Activated naive CD4-positive, alpha-beta T cell treated with anti-CD3 and anti-CD28 coated beads, Interleukin-2, amount 50 U/mL, for 72 hours (primary cell): ENCODE data around the gene HACD4. TPM values are rescaled to one million over a fixed set of nuclear protein-coding genes. Genes with fewer than 3 reads are reported as not detected.

Experiments used
- ATAC-seq, 2 donors: fragments of 150-1000 bp; cut with Tn5 transposase; 2 replicates each; pipeline ENCODE4 v1.10.0; 2021; ENCODE audit warnings: mild to moderate bottlenecking in 2 of 2, moderate library complexity in 2 of 2
- DNase-seq, 2 donors: peaks; one replicate each; pipeline ENCODE4 v3.0.0; 2021 to 2022; ENCODE audit warnings: low spot score in 2 of 2
- H3K27ac Mint-ChIP-seq, 2 donors: one replicate each; pipeline ENCODE4 v1.8.0; 2022; ENCODE audit warnings: mild to moderate bottlenecking in 2 of 2, mixed read lengths in 2 of 2
- H3K36me3 Mint-ChIP-seq, 2 donors: one replicate each; pipeline ENCODE4 v1.8.0; 2022; ENCODE audit warnings: mixed read lengths in 2 of 2
- H3K9me3 Mint-ChIP-seq, 2 donors: one replicate each; pipeline ENCODE4 v1.8.0; 2022; ENCODE audit warnings: mixed read lengths in 2 of 2
- total RNA-seq, 2 donors: library from RNA; stranded (reverse); gene quantifications; one replicate each; pipeline ENCODE4 v1.2.3, GENCODE V29; 2022

HACD4 gene
- total RNA-seq, 2 donors from 2014 or later, result 0.87 to 3.9 TPM

DNA sequence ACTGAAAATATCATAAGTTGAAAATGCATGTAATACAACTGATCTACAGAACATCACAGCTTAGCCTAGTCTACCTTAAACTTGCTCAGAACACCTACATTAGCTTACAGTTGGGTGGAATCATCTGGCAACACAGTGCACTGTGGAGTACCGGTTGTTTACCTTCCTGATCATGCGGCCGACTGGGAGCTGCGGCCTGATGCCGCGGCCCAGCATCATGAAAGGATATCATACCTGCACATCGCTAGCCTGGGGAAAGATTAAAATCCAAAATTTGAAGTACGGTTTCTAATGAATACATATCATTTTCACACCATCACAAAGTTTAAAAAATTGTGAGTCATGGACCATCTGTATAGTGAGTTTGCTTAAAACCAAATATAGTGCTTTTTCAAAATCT lies 1.8 kb downstream of the HACD4 start:
- DNase-seq (no peak), ATAC-seq (no peak)
- H3K27ac Mint-ChIP-seq, result no peak overlapping the region
- H3K36me3 Mint-ChIP-seq, result peaks cover 0 to 8% of the 10 kb centered on the region in 2 donors
- no peaks in the 10 kb centered on the region for H3K9me3 Mint-ChIP-seq

DNA sequence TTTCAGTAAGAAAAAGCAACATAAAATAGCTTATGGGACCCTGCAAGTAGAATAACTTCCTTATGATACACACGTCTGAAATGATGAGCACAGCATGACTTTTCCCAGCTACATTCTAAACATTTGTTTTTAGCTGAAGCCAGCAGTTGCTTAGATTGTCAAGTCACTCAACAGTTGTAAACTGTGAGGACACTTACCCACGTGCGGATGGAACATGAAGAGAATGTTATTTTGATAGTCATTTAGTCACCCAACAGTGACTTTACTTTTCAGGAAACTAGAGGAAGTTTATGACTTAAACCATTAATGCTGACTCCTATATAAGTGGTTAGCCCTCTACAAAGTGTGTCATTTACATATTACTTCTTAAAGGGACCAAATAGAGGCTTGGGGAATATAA lies 3.0 kb downstream of the HACD4 start:
- no peak overlapping the region for H3K27ac Mint-ChIP-seq
- no peaks in the 10 kb centered on the region for H3K9me3 Mint-ChIP-seq
- no peak for DNase-seq
- H3K36me3 Mint-ChIP-seq, result peaks cover 0 to 14% of the 10 kb centered on the region in 2 donors
- ATAC-seq, result no peak

DNA sequence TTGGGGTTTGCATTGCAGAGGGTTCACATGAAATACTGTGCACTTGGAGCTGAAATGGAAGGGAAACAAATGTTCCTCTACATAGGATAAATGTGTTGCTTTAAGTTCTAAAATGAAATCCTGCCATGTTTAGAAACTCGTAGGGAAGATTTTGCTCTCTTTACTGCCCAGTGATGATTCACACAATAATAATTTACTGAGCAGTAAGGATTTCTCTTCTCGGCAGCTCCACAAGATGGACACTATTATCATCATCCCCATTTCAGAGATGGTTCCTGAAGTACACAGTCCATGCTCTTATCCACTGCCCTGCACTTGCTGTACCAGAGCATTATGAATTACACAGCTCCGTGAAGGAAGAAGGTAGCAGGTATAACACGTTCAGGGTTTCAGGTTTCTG lies 4.1 kb downstream of the HACD4 start:
- no peak for ATAC-seq
- peaks cover 0 to under 1% of the 10 kb centered on the region in 2 donors for H3K9me3 Mint-ChIP-seq
- no peak overlapping the region for H3K27ac Mint-ChIP-seq
- no peak for DNase-seq
- H3K36me3 Mint-ChIP-seq, result peaks cover 0 to 16% of the 10 kb centered on the region in 2 donors

DNA sequence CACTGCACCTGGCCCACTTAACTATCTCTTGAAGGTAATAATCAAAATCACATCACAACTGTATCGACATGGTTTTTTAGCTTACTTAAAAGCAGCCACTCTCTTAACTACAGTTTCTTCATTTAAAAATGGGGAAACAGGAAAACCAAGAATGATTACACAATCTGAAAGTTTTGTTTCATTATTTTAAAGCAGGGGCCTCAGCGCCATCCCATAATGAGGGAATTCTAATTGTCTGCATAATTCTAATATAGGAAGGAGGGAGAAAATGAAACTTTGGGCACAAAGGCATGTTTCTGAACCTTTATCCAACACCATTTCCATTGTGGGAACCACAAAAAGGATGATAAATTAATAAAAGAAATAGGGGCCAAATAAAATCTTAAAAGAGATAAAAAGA lies 7.6 kb downstream of the HACD4 start:
- no peak for DNase-seq
- H3K36me3 Mint-ChIP-seq, result peaks cover 0 to 35% of the 10 kb centered on the region in 2 donors
- ATAC-seq, result no peak
- no peak overlapping the region for H3K27ac Mint-ChIP-seq
- H3K9me3 Mint-ChIP-seq, result peaks cover 0 to 4% of the 10 kb centered on the region in 2 donors

DNA sequence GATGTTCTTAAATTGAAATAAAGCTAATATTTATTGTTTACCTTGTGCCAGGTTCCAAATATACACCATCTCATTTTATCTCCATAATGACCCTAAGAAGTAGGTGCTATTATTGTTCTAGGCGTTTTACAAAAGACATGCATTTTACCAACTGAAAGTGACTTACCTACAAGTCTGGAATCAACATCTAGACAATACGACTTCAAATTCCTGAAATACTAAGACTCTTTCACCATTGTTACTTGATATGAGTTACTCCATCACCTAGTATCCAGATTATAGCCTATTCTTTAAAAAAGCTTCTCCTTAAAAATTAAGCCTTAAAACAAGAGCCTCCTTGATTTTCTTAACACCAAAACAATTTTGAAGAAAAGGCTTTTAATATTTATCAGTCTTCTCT lies 13.3 kb downstream of the HACD4 start:
- ATAC-seq (no peak), DNase-seq (no peak)
- H3K27ac Mint-ChIP-seq, result no peak overlapping the region
- H3K36me3 Mint-ChIP-seq, result peaks cover 0 to 40% of the 10 kb centered on the region in 2 donors
- peaks cover 0 to 4% of the 10 kb centered on the region in 2 donors for H3K9me3 Mint-ChIP-seq

DNA sequence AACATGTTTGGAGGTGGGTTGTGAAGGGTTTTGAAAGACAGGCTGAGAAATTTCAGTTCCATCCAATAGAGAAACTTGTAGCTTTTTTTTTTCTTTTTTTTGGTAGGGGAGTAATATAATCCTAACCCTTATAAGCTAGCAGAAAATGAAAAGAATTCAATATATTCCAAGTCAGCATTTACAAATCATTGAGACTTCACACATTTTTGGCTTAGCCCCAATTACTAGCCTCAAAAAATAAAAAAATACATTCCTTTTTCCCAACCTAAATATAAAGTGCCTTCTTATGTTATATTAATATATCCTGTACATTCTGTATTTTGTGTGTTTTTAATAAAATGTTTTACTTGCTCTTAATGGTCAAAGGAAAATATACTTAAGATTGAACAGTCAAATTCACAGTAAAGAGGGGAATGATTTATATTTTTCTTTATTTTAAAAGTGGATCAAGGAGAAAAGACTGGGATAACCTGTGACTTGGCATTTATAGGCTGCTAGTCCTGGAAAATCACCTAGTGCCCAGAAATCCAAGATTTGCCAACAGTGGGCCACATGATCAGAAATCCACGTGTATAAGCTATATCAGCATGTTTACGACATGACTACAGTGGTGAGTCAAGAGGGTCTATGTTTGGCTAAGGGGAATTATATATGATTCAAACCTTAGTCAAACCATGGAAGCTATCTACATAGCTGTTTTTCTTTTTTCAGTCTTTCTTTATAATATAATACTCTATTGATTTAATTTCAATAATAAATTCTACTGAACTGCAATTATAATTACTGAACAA lies 14.5 kb downstream of the HACD4 start:
- no peak overlapping the region for H3K27ac Mint-ChIP-seq
- DNase-seq (no peak), ATAC-seq (no peak)
- no peaks in the 10 kb centered on the region for H3K9me3 Mint-ChIP-seq
- peaks cover 0 to 39% of the 10 kb centered on the region in 2 donors for H3K36me3 Mint-ChIP-seq

DNA sequence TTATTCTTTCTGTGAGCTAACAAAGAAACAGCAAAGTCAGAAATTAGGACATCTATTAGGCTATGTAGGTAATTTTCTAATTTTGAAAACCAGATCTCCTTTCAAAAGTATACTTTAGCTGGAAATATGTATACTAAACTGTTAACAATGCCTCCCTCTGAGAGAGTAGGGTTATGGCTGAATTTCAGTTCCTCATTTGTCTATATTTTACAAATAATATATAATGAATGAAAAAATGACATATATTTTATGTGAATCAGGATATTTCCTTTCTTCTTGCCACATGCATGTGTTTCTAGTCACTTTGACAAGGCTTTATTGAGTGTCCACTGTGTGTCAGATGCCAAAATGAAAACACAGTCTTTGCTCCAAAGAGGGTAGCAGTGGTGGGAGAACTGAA lies 15.4 kb downstream of the HACD4 start:
- no peak for DNase-seq
- Mint-ChIP-seq H3K36me3 (peaks cover 0 to 32% of the 10 kb centered on the region in 2 donors), H3K27ac (no peak overlapping the region), H3K9me3 (no peaks in the 10 kb centered on the region)
- ATAC-seq, result no peak

DNA sequence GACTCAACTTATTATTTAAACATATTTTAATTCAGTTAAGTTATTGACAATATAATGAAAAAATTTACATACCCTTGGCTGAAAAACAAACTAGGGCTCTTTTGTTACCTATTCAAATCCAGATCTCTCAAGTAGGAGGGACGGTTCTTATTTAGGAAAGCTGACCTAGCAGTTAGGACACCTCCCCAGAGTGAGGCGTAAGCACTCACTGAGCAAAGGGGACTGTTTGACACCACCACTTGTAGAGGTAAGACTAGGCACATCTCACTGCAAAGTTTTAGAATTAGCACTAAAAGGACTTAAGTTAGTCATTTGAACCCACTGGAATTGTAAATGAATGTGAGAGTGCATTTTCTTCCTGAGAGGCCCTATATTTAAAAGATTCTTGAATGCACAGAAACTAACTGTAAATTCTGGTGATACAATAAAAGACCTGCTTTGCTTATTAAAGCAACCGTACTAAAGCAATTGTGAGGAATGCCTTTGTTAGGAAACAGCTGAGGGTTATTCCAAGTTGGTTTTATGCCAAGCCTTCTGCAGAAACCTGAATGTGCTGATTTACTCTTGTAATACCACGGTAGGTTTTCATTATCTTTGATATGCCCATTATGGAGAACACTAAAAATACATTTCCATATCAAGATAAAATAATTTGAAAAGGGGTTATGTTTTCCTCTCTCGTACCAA lies 16.2 kb downstream of the HACD4 start:
- Mint-ChIP-seq H3K27ac (no peak overlapping the region), H3K36me3 (peaks cover under 1 to 31% of the 10 kb centered on the region in 2 donors), H3K9me3 (no peaks in the 10 kb centered on the region)
- no peak for DNase-seq
- ATAC-seq, result no peak

DNA sequence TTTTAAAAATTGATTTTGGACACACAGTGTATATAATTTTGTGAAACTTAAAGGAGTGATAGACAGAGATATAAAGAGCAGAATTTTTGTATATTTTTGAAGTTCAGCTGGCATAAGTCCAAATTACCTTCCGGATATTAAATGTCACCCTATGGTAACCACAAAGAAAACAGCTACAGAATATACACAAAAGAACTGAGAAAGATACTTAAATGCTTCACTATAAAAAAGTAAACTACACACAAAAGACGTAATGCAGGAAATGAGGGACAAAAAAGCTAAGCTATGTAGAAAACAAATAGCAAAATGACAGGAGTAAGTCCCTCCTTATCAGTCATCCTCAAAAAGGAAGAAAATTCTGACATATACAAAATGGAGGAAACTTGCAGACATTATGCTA lies 29.4 kb downstream of the HACD4 start:
- Mint-ChIP-seq H3K36me3 (peaks cover 33 to 34% of the 10 kb centered on the region in 2 donors), H3K9me3 (peaks cover 7 to 18% of the 10 kb centered on the region in 2 donors), H3K27ac (peak overlapping the region; percentile 4 to 7)
- no peak for DNase-seq
- ATAC-seq, result peak in 1 of 2 donors; percentile 11

DNA sequence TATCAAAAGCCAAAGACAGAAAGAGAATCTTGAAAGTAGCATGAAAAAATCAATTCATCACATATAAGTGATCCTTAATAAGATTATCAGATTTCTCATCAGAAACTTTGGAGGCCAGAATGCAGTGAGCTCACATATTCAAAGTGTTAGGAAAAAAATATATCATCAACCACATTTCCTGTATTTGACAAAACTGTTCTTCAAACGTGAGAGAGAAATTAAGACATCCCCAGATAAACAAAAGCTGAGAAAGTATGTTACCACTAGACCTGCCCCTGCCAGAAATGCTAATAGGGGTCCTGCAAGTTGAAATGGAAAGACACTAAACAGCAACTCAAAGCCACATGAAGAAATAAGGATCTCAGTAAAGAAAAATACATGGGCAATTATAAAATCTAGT lies 29.9 kb downstream of the HACD4 start:
- Mint-ChIP-seq H3K27ac (peak overlapping the region in 1 of 2 donors; percentile 4), H3K9me3 (peaks cover 7 to 18% of the 10 kb centered on the region in 2 donors), H3K36me3 (peaks cover 33 to 38% of the 10 kb centered on the region in 2 donors)
- ATAC-seq (peak; percentile 9 to 55), DNase-seq (no peak)

DNA sequence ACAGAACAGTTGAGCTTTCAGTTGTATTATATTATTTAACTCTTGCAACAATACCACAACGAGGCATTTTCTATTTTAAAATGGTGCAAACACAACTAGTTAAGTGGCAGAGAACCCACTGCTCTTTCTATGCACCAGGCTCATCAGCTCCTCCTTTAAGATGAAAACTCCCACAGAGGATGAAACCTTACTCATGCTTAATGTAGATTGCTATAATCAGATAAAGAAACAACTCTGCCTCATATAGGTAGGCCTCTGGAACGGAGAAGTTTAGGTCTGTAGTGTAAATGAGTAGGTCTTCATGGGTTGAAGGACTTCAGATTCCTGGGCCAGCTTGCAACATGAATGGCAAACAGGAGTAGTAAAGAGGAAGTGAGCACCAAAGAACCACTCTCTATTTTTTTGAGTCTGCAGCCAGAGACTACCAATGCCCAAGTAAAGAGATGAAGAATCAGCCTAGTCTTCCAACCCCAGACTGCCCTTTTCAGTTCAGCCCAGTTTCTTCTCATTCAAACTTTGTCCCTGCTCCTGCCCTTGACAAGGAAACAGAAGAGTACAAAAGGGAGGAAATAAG lies 33.9 kb downstream of the HACD4 start:
- ATAC-seq (peak; percentile 41 to 73), DNase-seq (no peak)
- H3K27ac Mint-ChIP-seq, result peak overlapping the region in 1 of 2 donors; percentile 22
- H3K9me3 Mint-ChIP-seq, result peaks cover 7 to 10% of the 10 kb centered on the region in 2 donors
- H3K36me3 Mint-ChIP-seq, result peaks cover 11 to 41% of the 10 kb centered on the region in 2 donors

DNA sequence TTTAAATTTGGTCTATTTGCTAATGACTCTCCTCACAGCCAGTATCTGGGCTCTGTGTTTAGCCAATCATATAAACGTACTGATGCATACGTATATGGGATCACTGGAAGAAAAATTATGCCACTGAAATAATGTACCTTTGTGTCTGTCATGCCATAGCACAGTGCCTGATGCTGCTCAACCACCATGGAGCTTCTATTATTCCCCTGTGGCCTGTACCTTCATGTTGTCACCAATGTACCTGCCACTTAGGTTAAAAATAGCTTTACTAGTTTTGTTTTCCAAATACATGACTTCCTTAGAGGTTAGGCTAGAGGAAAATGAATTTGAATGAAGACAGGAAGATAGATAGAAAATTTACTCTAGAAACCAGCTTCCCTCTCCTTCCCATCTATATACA lies 34.6 kb downstream of the HACD4 start:
- peaks cover 11 to 41% of the 10 kb centered on the region in 2 donors for H3K36me3 Mint-ChIP-seq
- peaks cover 5 to 7% of the 10 kb centered on the region in 2 donors for H3K9me3 Mint-ChIP-seq
- DNase-seq (no peak), ATAC-seq (no peak)
- peak overlapping the region in 1 of 2 donors; percentile 22 for H3K27ac Mint-ChIP-seq

DNA sequence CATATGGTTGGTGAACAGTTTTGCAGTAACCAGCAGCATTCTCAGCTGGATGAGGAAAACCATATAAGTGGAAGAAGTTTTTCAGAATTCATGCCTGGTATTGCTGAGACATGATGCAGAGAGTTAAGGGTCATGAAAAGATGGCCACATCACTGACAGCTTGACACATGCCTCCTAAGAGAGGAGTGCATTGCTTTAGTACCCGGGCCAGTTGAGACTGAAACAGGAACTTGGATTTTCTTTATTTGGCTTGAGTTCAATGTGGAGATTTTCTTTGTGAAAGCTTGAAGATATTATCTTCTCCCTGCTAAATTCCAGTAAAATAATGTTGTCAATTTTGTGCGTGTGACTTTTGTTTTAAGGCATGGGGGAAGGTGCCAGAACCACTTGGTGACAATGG lies 35.8 kb downstream of the HACD4 start:
- DNase-seq (no peak), ATAC-seq (no peak)
- Mint-ChIP-seq H3K9me3 (peaks cover 0 to 3% of the 10 kb centered on the region in 2 donors), H3K27ac (no peak overlapping the region), H3K36me3 (peaks cover 7 to 32% of the 10 kb centered on the region in 2 donors)

DNA sequence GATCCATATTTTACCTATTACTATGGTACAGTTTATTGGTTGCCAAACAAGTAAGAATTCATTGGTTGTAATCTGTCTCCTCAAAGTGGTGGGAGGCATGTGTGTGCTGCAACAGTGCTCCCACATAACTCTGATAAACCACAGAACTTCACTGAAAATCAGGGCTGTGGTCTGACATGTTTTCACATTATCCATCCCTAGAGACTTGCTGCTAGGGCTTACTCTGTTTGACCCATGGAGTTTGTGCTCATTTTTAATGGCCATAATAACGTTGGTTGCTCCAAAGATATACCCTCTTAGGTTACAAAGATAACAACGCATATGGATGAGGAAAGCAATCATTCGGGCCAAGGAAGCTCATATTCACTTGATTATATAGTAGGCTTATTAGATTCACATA lies 37.0 kb downstream of the HACD4 start:
- DNase-seq (no peak), ATAC-seq (no peak)
- Mint-ChIP-seq H3K27ac (no peak overlapping the region), H3K36me3 (peaks cover 10 to 34% of the 10 kb centered on the region in 2 donors), H3K9me3 (no peaks in the 10 kb centered on the region)

DNA sequence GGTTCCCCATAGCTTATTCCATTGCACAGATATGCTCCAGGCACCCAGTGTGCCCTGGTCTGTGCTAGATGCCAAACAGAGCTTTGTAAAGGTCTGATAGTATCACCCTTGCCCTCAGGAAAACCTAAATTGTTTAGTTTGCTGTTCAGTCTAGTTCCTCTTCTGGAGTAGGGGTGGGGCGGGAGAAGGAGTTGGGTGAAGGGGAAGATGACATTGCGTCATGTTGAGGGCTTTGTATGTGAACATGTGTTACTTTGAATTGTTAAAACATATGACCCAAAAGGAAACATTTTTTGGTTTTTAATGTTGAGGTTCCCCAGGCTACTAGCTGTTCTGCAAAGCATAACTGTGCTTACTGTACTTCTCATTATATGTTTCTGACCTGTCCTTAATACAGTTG lies 40.6 kb downstream of the HACD4 start:
- H3K27ac Mint-ChIP-seq, result no peak overlapping the region
- H3K36me3 Mint-ChIP-seq, result peaks cover 16 to 30% of the 10 kb centered on the region in 2 donors
- DNase-seq (no peak), ATAC-seq (no peak)
- H3K9me3 Mint-ChIP-seq, result no peaks in the 10 kb centered on the region

DNA sequence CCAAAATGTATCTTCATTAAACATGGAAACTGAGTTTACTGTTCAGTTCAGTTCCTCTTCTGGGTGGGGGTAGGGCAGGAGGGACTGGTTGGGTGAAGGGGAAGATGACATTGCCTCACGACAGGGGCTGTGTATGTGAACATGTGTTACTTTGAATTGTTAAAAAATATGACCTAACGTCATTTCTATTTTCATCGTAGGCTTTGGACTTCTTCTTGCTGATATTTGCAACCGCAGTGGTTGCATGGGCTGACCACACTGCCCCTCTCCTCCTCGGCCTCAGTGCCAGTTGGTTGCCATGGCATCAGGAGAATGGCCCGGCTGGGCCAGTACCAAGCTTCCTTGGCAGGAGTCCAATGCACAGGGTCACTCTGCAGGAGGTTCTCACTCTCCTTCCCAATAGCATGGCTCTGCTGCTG lies 41.5 kb downstream of the HACD4 start:
- DNase-seq, result no peak
- Mint-ChIP-seq H3K9me3 (no peaks in the 10 kb centered on the region), H3K27ac (no peak overlapping the region), H3K36me3 (peaks cover 16 to 21% of the 10 kb centered on the region in 2 donors)
- no peak for ATAC-seq

DNA sequence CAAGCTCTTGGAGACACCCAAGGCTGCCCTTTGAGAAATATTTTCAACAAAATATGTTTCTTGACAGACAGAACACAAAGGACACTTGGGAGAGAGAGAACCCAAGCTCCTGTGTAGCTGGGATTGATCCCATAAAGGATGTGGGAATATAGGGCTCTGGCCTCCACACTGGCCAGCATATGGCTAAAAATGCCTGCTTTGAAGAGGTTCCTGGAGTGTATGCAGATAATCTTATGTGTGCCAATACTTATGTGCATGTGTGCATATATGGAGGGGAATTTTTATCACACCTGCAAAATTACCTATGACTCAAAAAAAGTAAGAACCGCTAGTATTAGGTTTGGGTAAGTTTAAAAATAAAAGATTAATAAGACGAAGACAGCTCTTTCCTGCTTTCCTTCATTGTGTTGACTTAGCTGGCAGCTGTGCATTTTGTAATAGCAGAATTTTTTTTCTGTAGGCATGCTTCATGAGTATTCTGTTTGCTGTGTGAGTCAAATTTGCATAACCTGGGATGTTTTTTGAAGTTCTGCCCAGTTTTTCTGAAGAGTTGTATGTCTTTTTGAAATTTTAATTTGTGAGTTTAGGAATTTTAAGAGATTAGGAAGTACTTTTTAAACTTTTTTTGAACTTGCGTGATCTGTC lies 42.6 kb downstream of the HACD4 start:
- DNase-seq (no peak), ATAC-seq (no peak)
- H3K27ac Mint-ChIP-seq, result no peak overlapping the region
- no peaks in the 10 kb centered on the region for H3K9me3 Mint-ChIP-seq
- peaks cover 16% of the 10 kb centered on the region in 2 donors for H3K36me3 Mint-ChIP-seq
